ENCODE measurements around the gene C15orf62.
A peak's percentile ranks its signal among the peaks of the same experiment; 100 is the strongest.

C15orf62 gene

DNA sequence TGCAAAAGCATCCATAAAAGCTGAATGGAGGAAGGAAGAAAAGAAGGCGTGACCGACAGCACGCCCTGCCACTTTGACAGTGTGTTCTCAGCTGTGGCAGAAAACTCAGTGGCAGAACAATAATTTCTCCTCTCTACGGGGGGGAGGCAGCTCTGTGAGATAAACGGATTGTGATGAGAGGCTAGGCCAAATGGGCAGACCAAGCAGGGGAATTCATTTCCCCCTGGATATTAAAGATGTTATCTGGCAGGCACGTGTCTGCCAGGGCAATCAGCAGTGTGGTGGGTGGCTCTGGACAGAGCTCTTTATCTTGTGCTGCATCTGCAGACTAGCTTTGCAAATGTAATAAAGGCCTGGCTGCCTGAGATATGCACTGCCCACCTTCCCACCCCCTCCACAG lies 12.8 kb upstream of the C15orf62 start:
- no peak for DNase-seq

DNA sequence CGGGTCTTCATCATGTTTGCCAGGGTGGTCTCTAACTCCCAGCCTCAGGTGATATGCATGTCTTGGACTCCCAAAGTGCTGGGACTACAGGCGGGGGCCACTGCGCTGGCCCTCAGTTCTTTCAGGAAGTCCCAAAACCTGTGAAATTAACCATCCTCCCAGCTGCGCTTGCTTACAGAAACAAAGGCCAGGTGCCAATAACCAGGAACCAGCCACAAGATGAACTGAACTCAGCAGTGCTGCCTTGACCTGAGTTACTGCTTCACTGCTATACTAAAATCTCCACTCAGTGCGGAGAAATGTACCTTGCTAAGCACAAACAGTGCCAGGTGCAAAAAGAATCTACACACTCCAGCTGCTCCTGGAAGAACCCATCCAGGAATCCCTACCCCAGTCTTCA lies 9.8 kb upstream of the C15orf62 start:
- no peak for DNase-seq

DNA sequence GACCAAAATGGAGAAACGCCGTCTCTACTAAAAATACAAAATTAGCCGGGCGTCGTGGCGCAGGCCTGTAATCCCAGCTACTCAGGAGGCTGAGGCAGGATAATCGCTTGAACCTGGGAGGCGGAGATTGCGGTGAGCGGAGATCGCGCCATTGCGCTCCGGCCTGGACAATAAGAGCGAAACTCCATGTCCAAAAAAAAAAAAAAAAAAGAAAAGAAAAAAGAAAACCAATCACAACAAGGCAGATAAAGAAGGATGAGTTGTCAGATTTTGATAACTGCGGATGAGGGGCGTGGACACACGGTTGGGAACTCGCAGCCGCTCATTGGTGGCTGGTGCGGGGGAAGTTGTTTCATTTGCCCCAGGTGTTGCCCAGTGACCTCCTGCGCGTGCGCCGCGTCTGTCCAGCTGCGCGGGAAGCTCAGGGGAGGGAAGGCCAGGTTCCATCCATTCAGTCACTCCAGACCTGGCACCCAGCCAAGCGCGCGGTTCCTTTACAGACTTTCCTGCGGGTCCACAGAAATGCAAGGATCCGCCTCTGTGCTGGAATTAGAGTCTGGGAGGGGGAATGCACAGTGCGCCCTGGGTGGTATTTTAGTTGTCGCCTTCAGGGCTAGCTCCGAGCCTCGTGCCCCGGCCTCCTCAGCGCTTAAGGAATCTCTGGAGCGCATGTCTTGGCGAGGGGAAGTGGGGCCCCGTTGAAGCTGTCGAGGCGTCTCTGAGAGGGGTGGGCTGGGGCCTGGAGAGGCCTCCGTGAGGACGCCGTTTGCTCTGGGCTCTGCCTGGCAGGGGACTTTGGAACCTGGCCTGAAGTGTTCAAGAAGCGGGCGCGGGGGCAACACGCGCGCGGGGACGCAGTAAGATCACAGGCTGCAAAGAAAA lies 6.6 kb upstream of the C15orf62 start:
- peak; percentile 49 to 51 for DNase-seq

DNA sequence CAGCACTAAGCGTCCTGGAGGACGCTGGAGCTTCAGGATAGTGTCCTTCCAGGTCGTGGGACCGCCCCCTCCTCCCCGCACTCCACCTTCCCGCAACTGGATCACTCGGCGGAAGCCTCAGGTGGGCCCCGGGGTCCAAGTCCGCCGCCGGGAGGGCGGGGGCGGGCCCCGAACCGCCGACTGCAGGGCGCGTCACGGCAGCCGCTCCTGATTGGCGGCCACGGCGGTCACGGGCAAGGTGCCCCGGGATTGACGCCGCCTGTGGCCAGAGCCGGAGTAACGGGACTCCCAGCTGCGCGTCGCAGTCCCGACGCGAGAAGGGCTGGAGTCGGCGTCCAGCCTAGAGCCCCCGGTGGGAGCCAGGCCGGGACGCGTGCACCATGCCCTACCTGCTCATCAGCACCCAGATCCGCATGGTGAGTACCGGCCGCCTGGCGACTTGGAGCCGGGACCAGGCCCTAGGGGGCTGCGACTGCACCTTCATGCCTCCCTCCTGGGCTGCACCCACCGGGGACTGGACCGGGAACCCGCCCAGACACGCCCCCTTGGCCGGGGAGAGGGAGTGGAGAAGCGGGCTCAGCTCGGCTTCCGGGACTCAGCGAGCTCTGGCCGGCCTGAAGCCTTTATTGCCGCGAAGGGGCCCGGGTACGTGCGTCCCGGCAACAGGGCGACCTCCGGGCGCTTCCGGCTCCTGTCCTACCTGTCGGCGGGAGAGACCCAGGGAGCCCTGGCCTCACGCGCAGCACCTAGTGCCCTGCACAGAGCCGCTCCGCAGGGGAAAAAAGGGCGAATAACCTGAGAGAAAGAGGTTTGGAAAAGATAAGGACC lies 5.8 kb upstream of the C15orf62 start, which contains the start of gene GCHFR:
Gene GCHFR (plus strand): TSS at position 268 of the 828 bp plus-strand sequence. CDS start 113 bp downstream, at position 381.
- DNase-seq: peak; percentile 67 to 73

DNA sequence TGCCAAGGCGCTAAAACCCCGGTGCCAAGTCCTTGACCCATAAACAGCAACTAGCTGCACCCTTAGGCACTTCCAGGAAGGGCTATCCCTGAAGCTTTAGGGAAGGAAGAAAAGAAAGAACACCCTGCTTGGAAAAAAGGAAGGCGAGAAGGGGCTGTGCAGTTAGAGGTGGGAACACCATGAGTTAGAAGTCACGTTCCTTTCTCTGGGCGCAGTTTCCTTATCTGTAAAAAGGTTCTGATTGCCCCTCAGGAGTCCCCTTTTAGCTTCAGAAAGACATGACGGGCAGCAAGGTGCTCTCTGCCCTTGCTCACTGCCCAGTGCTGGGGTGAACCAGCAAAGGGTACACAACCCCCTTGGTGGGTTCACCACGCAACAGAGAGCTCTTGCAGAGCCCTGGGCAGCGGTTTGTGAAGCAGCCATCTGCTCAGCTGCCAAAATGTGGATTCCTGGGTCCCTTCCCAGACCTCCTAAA lies 5.1 kb upstream of the C15orf62 start:
- no peak for DNase-seq

DNA sequence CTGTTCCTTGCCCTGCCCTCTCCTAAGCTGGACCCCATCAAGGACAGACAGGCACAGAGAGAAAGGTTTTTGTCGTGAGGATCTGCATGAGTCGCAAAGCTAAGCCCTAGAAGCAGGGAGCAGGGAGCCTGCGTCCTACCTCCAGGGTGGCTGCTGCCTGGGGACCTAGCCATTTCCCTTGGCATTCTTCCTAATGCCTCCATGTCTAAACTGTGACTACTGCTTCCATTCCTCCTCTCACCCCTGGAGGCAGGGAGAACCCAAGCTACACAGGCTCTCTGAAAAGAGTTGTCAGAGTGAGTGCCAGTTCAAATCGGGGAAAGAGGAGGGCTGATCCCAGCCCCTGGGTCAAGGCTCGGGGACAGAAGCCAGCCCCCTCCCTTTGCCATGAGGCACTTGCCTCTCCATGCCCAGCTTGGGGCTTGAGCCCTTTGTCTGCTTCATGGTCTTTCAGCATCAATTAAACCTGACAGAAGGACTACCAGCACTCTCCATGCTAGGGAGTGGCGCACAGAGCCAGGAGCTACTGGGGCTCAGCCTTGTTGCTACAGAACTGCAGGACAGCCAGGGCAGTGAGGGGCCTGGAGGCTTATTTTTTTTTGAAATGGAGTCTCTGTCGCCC lies 3.5 kb upstream of the C15orf62 start:
- no peak for DNase-seq

DNA sequence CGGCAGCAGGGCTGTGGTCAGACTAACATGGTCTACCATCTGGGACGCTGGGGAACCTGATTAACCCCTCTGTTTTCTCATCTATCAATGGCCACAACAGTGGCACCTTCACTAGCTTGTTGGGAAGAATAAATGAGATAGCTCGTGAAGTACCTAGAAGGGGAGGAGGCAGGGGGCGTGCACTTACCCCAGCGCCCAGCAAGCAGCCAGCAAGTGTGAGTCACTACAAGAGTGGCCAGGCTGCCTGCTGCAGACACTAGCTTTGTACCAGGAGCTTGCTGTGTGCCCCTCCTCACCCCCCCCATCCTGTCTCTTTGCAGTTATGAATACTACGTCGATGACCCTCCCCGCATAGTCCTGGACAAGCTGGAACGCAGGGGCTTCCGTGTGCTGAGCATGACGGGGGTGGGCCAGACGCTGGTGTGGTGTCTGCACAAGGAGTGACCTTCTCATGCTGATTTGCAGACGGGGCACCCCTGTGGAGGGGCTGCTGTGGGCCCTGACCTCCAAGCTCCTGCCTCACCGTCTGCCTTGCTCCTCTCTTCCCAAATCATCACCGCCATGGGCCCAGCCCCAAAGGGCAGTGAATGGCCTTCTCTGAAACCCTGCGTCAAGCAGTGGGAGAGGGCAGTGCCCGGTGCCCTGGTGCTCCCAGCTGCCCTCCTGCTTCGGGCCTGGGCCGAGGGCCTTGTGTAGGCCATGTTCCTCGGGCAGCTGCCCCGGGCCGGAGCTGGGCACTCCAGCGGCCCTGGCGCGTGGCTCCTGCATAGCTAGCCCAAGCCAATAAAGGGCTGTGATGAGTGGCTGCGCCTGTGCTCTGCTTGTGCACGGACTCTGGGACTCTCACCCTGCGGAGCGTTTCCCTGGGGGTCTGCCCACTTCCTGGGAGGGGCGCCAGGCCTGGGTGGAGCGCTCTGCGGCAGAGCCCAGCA lies 2.6 kb upstream of the C15orf62 start:
- DNase-seq: no peak

DNA sequence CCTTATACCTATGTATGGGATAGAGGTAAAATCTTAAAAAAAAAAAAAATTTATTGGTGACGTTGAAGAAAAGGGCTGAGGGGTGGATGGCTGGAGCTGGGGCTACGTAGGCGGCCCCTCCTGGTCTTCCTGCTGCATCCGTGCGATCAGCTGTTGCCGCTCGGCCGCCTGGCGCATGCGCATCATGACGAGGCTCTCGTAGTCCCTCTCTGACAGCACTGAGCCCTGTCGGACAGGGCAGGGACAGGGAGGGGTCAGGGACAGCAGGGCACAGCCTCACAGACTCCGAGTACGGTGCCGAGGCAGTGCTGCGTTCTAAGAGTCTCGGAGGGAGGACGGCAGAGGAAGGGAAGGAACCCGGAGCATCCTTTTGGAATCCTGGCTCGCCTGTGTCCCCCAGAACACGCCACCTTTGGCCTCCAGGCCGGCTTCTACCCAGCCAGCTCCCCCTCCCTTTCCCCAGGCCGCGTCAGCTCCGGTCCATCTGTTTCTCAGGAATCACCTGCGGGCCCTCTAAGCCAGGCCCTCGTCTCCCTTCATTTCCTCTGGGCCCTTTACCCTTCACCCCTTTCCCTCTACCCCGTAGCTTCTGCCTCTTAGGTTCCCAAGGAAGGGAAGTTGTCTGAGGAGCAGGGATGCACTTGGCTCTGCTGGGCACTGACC lies 1.8 kb upstream of the C15orf62 start:
- DNase-seq: no peak

DNA sequence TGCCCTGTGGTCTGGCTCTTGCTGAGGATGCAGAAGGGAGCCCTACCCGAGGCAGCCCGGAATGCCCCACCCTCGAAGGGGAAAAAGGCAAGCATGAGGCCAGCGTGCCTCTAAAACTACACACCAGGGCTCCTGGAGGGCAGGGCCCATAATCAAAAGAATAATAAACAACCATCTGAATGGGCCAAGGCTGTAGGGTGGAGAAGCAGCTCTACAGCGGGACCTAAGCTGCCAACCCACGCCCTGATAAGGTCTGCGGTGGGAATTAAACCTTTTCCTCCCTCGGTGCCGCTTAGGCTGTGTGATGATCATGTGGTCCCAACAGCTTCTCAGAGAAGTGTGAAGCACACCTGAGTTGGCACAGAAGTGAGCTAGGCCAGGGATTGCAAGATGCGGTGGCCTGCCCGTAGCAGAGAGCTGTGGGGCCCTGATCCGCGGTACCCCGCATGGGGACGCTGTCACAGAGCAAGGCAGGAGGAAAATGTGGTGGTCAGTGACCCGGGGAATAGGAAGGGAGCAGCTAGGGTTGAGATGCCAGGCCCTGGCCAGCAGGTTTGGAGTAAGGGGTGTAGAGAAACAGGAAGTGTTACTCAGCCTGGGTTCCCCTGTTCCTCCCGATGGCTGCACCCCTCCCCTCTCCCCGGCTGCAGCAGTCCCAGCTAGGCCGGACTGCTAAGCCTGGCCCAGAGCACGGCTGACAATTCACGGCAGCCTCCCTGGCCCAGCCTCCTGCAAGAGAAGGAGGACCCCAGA lies 1.1 kb upstream of the C15orf62 start:
- no peak for DNase-seq

DNA sequence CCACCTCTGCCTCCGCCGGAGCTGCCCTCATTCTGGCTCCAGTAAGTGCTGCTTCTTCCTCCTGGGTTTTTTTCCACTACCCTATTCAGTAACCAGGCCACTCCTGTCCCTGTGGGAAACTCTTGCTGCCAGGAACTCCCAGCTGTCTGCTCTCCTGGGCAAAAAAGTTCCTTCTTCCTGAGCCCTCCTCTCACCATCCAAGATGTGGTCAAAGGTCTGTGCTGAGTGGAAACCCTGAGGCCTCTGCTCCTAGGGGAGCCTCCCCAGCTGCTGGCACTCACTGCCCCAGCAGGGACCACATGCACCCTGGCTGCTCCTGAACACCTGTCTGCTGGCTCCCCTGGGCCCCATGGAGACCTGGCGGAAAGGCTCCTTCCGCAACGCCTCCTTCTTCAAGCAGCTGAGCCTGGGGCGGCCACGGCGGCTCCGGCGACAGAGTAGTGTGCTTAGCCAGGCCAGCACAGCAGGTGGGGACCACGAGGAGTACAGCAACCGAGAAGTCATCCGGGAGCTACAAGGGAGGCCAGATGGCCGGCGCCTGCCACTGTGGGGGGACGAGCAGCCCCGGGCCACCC lies 454 bp downstream of the C15orf62 start:
- DNase-seq: no peak

DNA sequence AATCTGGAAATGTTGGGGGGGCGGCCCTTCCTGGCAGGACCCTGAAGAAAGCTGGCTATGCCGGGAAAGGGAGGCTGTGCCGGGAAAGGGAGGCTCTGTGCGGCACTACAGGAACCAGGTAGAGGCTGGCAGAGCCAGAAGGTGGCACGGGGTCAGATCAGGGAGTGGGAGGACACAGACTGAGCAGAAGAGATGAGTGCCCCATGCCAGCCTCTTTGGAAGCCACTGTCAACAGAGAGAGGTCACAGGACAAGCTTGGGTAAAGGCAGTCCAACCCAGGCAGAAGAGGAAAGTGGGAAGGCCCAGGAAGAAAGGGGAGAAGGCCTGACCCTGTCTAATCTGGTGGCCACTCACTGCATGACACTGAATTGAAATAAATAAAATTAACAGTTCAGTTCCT lies 1.5 kb downstream of the C15orf62 start:
- DNase-seq: no peak

DNA sequence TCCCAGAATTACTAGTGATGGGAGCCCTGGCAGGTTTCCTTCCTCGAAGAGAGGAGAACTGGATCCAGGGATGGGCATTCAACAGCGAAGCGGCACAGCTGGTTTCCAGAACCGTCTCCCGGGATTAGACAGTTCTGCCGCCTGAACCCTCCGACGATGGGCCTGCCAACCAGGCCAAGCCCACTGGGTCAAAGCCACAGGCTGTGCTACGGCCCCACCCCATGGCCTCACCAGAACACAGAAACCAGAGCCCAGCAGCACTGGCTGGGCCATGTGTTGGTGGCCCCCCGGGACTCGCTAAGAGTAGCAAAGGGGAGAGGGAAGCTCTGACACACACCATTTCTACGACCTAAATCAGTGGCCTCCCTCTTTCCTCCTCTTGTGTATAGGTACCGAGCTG lies 2.2 kb downstream of the C15orf62 start:
- DNase-seq: no peak

DNA sequence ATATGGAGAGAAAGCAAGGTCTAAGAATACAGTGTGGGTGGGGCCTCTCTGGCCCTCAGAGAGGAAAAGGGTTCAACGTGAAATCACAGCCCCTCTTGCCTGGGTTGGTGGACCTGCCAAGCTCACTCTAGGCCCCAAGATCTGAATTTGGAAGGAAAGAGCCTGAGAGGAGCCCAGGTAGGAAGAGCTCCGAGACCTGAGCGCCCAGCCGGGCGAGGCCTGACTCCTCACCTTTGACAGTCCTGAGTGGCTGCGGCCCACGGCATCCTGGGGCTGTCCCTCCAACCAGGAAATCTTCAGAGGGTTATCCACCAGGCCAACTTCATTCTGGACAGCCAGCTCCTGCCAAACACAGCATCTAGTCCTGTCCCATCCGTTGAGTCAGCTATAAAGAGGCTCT lies 3.7 kb downstream of the C15orf62 start:
- DNase-seq: no peak

DNA sequence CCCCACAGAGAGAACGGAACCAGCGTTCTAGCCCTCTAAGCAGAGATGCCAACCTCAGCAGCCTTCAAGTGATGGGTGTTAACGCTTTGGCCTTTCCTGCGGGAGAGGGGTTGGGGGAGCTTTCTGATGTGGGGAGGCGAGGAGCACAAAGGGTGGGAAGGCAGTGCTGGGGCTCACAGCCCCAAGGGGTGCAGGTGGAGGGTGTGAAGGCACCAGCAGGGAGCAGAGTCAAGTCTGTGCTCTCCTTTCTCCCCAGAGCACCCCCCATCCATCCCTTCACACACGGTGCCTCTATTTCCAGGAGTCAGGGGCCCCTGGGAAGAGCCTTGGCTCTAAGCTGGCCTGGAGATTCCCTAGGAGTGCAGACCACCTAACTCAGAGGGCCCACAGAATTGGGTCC lies 4.1 kb downstream of the C15orf62 start:
- DNase-seq: no peak

DNA sequence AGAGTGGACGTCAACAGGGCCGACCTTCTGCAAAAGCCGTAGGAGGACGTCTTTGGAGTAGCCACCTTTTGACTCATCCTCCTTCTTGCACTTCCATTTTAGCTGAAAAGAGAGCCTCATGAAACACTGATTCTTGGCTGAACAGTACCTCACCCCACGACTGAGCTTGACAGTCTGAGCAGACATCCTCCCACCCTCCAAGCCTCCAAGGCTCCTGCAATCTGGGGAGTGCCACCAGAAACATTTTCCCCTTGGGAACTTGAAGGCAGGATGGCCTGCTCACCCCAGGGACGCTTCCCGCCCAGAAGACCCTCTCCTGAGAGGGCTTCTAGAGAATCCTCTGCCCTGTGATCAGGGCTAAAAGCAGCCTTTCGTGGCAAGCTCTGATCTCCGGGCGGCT lies 5.2 kb downstream of the C15orf62 start:
- DNase-seq: no peak

DNA sequence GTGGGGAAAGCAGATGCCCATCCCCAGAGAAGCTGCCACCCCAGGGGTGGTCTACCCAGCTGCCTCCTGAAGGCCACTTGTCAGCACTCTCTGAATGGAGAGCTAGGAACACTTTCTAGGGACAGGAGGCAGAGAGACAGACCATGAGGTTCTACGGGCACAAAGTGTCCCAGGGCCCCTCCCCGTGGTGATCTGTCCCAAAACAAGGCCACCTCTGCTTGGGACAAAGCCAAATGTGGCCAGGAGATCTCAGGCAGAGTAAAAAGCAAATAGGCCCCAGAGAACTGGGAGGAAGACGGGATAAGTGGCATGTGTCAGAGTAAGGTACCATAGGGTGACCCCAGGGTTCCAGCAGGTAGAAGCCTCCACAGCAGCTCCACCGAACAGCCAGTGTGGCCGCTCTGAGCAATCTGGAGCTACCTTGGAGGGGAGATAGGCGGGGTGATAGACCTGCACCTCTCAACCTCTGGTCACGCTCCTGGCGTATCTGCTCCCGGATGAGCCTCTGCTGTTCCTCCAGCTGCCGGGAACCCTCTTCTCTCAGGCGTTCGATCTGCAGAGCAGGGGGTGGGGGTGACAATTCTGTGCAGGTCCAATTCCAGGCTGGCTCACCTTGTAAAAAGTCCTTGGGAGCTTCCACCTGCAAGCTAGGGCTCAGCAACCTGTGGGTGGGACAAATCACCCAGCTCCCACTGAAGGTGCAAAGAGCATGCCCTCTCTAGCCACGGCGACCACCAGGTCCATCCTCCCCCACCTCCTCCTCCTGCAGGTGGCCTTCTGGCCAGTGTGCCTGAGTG lies 6.2 kb downstream of the C15orf62 start:
- no peak for DNase-seq

DNA sequence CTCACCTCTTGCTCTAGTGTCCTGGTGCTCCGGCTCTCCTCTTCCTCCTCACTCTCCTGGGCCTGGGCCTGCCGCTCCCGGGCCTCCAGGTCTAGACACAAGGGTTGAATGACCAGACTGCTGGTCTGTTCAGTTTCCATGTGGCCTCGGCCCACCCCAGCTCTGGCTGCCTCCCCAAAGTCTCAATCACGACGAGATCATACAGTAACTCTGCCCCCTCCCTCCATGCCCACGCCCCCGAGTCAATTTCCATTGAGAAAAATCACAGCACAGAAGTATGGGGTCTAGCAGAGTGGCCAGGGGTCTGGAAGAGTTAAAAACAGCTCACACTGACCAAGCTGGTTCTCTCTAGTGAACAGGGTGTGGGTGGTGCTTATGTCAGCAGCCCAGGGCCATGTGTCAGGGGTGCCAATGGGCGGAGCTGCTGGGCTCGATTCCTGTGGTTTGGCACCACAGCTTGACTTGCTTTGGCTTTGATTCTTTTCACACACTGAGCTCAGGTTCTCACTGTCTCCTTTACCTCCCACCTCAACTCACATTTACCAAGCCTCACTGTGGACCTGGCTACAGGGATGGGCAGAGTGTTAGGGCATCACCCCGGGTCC lies 6.9 kb downstream of the C15orf62 start:
- no peak for DNase-seq

DNA sequence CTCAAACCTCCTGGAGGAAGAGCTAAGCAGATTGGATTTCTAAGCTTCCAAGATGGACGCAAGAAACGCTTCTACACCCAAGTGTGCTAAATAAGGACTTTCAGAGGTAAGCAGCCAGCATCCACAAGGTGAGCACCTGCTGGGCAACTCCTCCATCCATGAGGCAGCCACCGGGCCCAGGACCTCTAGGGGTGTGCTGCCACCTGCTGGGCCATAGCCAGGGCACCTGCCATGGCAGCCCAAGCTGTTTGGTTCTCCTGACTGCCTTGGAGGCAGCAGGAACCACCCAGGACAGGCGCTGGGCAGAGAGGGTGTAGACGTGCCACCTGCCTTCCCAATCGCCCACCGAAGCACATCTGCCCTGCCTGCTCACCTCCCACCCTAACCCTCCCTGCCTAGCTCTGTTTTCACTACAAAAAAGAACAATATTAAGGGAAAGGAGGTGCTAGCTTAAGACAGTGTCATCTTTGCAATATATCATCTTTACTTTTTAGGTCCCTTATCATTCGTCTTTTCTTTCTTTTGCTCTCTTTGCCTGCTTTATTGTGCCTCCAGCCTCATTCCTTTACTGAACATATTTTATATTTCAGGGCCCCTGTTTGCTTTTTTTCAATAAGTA lies 12.9 kb downstream of the C15orf62 start:
- DNase-seq: peak; percentile 48 to 50

DNA sequence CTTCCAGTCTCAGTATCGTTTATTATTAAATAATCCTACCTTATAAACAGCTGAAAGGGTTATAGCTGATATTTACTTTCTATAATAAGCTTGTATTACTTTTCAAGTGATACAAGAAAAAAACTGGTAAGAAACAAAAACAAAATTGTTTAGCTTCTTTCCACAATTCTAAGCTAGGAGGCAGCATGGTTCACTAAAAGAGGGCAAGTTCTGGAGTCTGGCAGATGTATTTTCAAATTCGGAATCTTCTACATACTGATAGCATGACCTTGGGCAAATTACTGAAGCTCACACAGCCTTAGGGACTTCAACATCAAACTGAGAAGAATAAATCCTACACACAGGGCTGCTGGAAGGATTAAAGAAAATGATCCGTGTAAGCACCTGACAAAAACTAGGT lies 15.4 kb downstream of the C15orf62 start:
- DNase-seq: no peak

Data from NCI-H1930 (cell line).